Sigmoid colon (tissue), 3 donors: ENCODE data around the gene RNF224.

Experiments used
- CTCF ChIP-seq, 4 experiments: fragments of 450-650 bp in 3 of 4; fragments of 200-600 bp in 1 of 4; IDR thresholded peaks; one replicate each; pipeline ENCODE4 v1.5.1; 2016 to 2019; ENCODE audit warnings: antibody characterized with exemption in 4 of 4, mild to moderate bottlenecking in 3 of 4, moderate library complexity in 2 of 4
- POLR2A ChIP-seq, 2 donors: fragments of 450-650 bp; IDR thresholded peaks; one replicate each; pipeline ENCODE4 v1.6.1; 2016; ENCODE audit warnings: antibody characterized with exemption in 2 of 2, mild to moderate bottlenecking in 2 of 2, moderate library complexity in 2 of 2

DNA sequence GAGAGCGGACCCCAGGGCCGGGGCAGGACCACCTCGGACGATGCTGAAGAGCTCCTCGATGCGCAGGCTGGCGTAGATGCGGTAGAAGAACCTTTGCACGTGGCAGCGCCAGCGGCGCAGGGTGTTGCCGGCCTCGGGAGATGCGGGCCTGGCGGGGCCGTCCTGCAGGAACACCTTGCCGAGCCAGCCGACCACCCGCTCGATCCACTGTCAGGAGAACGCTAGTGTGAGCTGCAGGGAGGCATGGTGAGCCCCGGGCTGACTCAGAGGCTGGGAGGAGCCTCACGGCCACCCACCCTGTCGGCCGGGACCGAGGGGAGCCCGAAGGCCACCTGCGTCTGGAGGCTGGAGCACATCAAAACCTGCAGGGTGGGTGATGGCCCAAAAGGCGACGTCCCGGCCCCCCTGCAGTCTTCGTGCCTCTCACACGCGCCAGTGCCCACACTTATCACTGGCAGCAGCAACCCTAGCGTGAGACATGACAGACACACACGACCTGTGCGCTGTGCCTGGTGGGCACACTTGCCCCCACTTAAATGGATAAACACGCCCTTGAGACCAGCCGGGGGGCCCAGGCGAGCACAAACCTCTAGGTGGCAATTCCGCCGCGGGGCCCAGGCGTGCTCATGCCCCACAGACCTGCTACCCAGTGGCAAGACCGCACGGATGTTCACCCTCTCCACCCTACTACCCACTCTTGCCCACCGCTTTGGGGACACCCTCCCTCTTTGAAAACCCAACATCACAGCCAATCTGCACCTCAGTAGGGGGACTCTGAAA lies 42.2 kb upstream of the RNF224 start:
- TF ChIP-seq POLR2A (IDR thresholded peaks at IDR 0.05) (no peak), CTCF (IDR thresholded peaks at IDR 0.05) (no peak)
